NT2/D1 (cell line): Measurements from ENCODE around the gene LFNG.

Experiments used
- SUZ12 ChIP-seq: IDR thresholded peaks from 2 replicates; pipeline ENCODE4 v1.6.1; 2011; ENCODE audit not compliant: insufficient read length, insufficient read depth; ENCODE audit errors: extremely low read depth
- YY1 ChIP-seq: IDR thresholded peaks from 2 replicates; pipeline ENCODE4 v1.6.1; 2011; ENCODE audit not compliant: insufficient read length, insufficient read depth
- ZNF274 ChIP-seq: IDR thresholded peaks from 2 replicates; pipeline ENCODE4 v1.6.1; 2011; ENCODE audit warnings: mild to moderate bottlenecking, low read depth, low read length

- TF ChIP-seq YY1 (no peak), SUZ12 (no peak), ZNF274 (no peak)
Measured at GRCh38 chr7:2476298-2476697, 43.3 kb upstream of the LFNG start, which contains the start of gene GRIFIN.
